ENCODE results near the gene PDE4D. TPM values are rescaled to one million over a fixed set of nuclear protein-coding genes. Genes with fewer than 3 reads are reported as not detected.

Gene PDE4D
- total and polyA plus RNA-seq, 2 of the 4 experiments (the other 2 are of a cell fraction) = 1.4 to 7.9 TPM

DNA sequence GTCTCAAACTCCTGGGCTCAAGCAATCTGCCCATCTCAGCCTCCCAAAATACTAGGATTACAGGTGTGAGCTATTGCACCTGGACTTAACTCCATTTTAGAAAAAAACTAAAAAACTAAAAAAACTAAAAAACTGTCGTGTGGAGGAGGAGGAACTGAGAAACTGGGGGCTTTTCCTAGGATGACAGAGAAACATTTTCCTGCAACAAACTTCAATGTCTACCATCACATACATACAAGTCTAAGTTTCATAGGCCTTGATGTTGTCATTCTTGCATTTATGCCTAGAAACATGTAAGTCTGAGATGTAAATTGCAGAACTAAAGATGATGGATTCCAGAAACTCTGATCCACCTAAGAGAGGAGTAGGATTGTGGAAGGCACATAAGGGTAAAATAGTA, 753.8 kb downstream of the PDE4D start:
- ATAC-seq (ENCODE audit: low read depth) = no peak
- WGBS, 2 experiments (ENCODE audit: extremely low coverage in 2 of 2, insufficient read length in 1 of 2) = no CpG with 5 or more reads among the region's 1 CpG
- Histone ChIP-seq H3K18ac (ENCODE audit: low read depth, low read length) (no peak overlapping the region), H4K91ac (ENCODE audit: insufficient read depth, low read depth, low read length) (no peak overlapping the region), H3K23ac (ENCODE audit: low read depth, low read length) (no peak overlapping the region), H3K79me1 (ENCODE audit: low read depth in 1 of 2, low read length in 2 of 2) (no peaks in the 10 kb centered on the region), H2AK5ac (ENCODE audit: low read depth, low read length) (no peak overlapping the region), H2BK5ac (ENCODE audit: low read depth, low read length, poor library complexity, severe bottlenecking) (no peak overlapping the region), H3K4ac (ENCODE audit: low read depth, low read length) (no peak overlapping the region), H3K9me1 (ENCODE audit: insufficient read depth, low read length) (no peaks in the 10 kb centered on the region), H3K4me1 (ENCODE audit: control insufficient read depth, insufficient read depth, low read length) (0 out of 2 replicates have a peak, but pooled peaks cover 2% of the 10 kb centered on the region), H3K36me3 (ENCODE audit: control insufficient read depth, insufficient read depth, low read length) (no peaks in the 10 kb centered on the region), H3K27me3 (ENCODE audit: control insufficient read depth, insufficient read depth, low read length) (no peaks in the 10 kb centered on the region), H4K20me1 (ENCODE audit: insufficient read depth, low read length) (no peaks in the 10 kb centered on the region), H4K5ac (ENCODE audit: low read depth, low read length) (no peak overlapping the region), H3K56ac (ENCODE audit: extremely low read depth, insufficient read depth, low read length) (no peak overlapping the region), H4K8ac (ENCODE audit: low read depth in 2 of 2, low read length in 2 of 2) (no peak overlapping the region), H2AFZ (replicated peaks; ENCODE audit: low read length, poor library complexity) (no peak overlapping the region), H2BK15ac (ENCODE audit: low read depth, low read length) (no peak overlapping the region), H3K14ac (replicated peaks; ENCODE audit: low read depth, low read length) (no peak overlapping the region), H2BK20ac (ENCODE audit: low read depth, low read length) (no peak overlapping the region), H3K27ac (ENCODE audit: insufficient read depth, low read length) (no peak overlapping the region), H3K4me2 (ENCODE audit: low read depth, low read length) (no peak overlapping the region), H2AK9ac (replicated peaks; ENCODE audit: low read depth, low read length, poor library complexity) (no peak overlapping the region), H2BK120ac (ENCODE audit: low read depth, low read length) (no peak overlapping the region), H3K9ac (ENCODE audit: low read depth, low read length) (no peak overlapping the region), H3K4me3 (ENCODE audit: insufficient read depth, low read depth, low read length) (no peak overlapping the region), H3K9me3 (ENCODE audit: control insufficient read depth, insufficient read depth, low read length) (no peaks in the 10 kb centered on the region)
- TF ChIP-seq, protein P1, sequence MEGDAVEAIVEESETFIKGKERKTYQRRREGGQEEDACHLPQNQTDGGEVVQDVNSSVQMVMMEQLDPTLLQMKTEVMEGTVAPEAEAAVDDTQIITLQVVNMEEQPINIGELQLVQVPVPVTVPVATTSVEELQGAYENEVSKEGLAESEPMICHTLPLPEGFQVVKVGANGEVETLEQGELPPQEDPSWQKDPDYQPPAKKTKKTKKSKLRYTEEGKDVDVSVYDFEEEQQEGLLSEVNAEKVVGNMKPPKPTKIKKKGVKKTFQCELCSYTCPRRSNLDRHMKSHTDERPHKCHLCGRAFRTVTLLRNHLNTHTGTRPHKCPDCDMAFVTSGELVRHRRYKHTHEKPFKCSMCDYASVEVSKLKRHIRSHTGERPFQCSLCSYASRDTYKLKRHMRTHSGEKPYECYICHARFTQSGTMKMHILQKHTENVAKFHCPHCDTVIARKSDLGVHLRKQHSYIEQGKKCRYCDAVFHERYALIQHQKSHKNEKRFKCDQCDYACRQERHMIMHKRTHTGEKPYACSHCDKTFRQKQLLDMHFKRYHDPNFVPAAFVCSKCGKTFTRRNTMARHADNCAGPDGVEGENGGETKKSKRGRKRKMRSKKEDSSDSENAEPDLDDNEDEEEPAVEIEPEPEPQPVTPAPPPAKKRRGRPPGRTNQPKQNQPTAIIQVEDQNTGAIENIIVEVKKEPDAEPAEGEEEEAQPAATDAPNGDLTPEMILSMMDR (conservative IDR thresholded peaks at IDR 0.05; ENCODE audit: low read depth, low read length) = no peak
- TF ChIP-seq, protein P2, sequence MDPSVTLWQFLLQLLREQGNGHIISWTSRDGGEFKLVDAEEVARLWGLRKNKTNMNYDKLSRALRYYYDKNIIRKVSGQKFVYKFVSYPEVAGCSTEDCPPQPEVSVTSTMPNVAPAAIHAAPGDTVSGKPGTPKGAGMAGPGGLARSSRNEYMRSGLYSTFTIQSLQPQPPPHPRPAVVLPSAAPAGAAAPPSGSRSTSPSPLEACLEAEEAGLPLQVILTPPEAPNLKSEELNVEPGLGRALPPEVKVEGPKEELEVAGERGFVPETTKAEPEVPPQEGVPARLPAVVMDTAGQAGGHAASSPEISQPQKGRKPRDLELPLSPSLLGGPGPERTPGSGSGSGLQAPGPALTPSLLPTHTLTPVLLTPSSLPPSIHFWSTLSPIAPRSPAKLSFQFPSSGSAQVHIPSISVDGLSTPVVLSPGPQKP (IDR thresholded peaks at IDR 0.05; ENCODE audit: borderline replicate concordance, low read depth, low read length) = no peak
- no peak for TF ChIP-seq RCOR1 (IDR thresholded peaks at IDR 0.05; ENCODE audit: insufficient replicate concordance, low read length)
- TF ChIP-seq, protein P3, sequence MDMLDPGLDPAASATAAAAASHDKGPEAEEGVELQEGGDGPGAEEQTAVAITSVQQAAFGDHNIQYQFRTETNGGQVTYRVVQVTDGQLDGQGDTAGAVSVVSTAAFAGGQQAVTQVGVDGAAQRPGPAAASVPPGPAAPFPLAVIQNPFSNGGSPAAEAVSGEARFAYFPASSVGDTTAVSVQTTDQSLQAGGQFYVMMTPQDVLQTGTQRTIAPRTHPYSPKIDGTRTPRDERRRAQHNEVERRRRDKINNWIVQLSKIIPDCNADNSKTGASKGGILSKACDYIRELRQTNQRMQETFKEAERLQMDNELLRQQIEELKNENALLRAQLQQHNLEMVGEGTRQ (IDR thresholded peaks at IDR 0.05; ENCODE audit: low read depth, low read length) = no peak
- no peak for TF ChIP-seq RFX5 (IDR thresholded peaks at IDR 0.05; ENCODE audit: low read depth, low read length)
- no peak for TF ChIP-seq FOS (IDR thresholded peaks at IDR 0.05; ENCODE audit: low read depth, low read length)
- no peak for TF ChIP-seq RAD21 (IDR thresholded peaks at IDR 0.05; ENCODE audit: low read length)
- no peak for TF ChIP-seq CEBPB (IDR thresholded peaks at IDR 0.05; ENCODE audit: low read depth, low read length)
- no peak for TF ChIP-seq MAZ (IDR thresholded peaks at IDR 0.05; ENCODE audit: borderline replicate concordance, low read depth, low read length)
- TF ChIP-seq SMC3 (IDR thresholded peaks at IDR 0.05; ENCODE audit: low read depth, low read length) = no peak
- TF ChIP-seq MAFK (IDR thresholded peaks at IDR 0.05; ENCODE audit: low read depth, low read length) = no peak
- no peak for TF ChIP-seq NFE2L2 (IDR thresholded peaks at IDR 0.05; ENCODE audit: low read depth, low read length)
- no peak for TF ChIP-seq CHD1 (IDR thresholded peaks at IDR 0.05; ENCODE audit: low read depth, low read length)
- TF ChIP-seq POLR2A (IDR thresholded peaks at IDR 0.05; ENCODE audit: low read depth, low read length) = no peak
- TF ChIP-seq MXI1 (IDR thresholded peaks at IDR 0.05; ENCODE audit: borderline replicate concordance, low read depth, low read length) = no peak
- no peak for TF ChIP-seq BHLHE40 (IDR thresholded peaks at IDR 0.05; ENCODE audit: low read depth, low read length)
- intact Hi-C loops (cut with micrococcal nuclease) = no loop called here
- BruUV-seq (replicated peaks) = no TSS peak
- ChIA-PET CTCF (no interaction called here), POLR2A (ENCODE audit: unreplicated experiment) (no interaction called here)
- no peak for DNase-seq
- in situ Hi-C loops (cut with MboI; ENCODE audit: low sequenced_read_pairs) = no loop called here
- dilution Hi-C loops (cut with HindIII; ENCODE audit: low sequenced_read_pairs, unreplicated experiment) = no loop called here

Measured in IMR-90 (cell line).